Activated CD4-positive, alpha-beta T cell treated with anti-CD3 and anti-CD28 coated beads, Interleukin-2, amount 50 U/mL, for 48 hours (primary cell): Measurements from ENCODE around the gene PCIF1.
A peak's percentile ranks its signal among the peaks of the same experiment; 100 is the strongest.
"Not testable (repeated sequence)": the region's sequence is repeated elsewhere in the genome, so short reads cannot be mapped to it uniquely, and the experiment has no call there.

Source experiments
- DNase-seq, 2 experiments: peaks; one replicate each; pipeline ENCODE4 v3.0.0-alpha.2; 2020

Gene PCIF1

DNA sequence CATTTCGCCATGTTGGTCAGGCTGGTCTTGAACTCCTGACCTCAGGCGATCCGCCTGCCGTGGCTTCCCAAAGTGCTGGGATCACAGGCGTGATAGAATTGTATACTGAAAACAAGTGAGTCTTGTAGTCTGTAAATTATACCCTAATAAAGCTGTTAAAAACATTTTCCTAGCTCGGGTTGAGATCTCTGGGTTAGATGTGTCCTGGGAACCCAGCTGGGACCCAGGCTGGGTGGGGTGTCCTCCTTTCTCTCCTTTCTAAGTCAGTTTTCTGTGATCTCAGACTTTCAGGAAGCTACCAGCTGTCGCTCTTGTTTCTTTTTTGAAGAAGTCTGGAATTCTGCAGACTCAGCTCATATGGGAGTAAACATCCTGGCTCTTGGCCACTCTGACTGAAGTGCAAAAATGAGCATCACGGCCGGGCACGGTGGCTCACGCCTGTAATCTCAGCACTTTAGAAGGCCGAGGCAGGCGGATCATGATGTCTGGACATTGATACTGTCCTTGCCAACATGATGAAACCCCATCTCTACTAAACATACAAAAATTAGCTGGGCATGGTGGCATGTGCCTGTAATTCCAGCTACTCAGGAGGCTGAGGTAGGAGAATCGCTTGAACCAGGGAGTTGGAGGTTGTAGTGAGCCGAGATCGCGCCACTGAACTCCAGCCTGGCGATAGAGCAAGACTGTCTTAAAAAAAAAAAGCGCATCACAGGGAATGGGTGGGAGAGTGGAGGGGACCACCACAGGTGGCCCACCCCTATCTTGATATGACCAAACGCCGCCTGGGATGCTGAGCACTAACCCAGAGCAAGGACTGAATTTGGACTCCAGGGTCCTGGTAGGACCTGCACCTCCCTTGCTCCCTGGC lies 9.9 kb upstream of the PCIF1 start:
- no peak for DNase-seq

DNA sequence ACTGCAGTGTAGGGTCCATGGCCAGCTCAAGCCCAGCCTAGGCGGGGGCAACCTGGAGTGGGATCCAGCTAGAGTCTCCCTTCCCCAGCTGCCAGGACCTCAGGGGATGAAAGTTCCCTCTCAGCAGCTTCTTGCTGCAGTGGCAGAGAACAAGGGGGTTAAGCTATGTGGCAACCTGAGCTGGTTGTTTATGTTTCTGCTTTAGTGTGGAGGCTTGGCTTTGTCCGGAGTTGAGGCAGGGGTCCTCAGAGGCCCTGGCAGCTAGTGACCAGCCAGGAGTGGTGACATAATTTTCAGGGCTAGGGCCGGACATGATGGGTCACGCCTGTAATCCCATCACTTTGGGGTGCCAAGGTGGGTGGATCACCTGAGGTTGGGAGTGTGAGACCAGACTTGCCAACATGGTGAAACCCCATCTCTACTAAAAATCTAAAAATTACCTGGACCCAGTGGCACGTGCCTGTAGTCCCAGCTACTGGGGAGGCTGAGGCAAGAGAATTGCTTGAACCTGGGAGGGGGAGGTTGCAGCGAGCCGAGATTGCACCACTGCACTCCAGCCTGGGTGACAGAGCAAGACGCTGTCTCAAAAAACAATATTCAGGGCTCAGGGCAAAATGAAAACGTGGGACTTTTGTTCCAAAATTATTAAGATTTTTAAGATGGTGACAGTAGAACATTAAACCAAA lies 8.5 kb upstream of the PCIF1 start:
- DNase-seq = no peak

DNA sequence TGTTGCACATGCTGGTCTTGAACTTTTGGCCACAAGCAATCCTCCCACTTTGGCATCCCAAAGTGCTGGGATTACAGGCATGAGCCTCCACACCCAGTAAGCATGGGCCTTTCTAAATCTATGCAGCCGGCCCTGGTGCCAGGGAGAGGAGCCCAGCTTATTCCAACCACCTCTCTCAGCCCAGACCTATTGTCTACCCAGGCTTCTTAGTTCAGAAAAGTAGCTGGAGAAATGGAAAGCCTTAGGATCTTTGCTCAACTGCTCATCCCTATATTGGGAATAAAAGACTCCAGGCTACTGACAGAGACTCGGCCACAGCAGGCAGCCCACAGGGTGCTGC lies 7.8 kb upstream of the PCIF1 start:
- DNase-seq = no peak

DNA sequence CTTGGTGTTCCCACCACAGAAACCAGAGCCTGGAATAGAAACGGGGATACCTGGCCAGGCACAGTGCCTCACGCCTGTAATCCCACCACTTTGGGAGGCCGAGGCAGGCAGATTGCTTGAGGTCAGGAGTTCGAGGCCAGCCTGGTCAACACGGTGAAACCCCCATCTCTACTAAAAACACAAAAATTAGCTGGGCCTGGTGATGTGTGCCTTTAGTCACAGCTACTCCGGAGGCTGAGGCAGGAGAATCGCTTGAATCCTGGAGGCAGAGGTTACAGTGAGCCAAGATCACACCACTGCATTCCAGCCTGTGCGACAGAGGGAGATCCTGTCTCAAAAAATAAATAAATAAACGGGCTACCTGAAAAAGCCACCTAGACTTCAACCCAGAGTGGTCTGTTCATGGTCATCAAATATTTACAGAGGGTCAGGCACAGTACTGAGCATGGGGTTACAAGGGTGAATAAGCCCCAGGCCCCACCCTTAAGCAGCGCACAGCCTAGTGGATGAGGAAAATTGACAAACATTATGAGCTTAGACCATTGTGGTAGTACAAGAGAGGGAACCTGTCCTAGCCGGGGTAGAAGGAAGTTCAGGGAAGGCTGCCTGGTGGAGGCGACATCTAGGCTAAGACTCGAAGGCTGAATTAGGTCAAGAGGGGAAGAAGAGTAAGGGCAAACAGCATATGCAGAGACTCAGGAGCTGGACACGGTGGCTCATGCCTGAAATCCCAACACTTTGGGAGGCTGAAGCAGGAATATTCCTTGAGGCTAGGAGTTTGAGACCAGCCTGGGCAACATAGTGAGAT lies 7.2 kb upstream of the PCIF1 start:
- DNase-seq = no peak

DNA sequence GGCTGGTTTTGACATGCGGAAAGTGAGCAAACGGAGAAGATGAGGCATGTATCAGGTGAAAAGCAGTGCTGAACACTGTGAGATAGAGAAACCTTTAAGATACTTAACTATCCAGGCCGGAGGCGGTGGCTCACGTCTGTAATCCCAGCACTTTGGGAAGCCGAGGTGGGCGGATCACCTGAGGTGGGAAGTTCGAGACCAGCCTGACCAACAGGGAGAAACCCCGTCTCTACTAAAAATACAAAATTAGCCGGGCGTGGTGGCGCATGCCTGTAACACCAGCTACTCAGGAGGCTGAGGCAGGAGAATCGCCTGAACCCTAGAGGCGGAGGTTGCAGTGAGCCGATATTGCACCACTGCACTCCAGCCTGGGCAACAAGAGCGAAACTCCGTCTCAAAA lies 2.8 kb upstream of the PCIF1 start:
- not testable (repeated sequence) for DNase-seq

DNA sequence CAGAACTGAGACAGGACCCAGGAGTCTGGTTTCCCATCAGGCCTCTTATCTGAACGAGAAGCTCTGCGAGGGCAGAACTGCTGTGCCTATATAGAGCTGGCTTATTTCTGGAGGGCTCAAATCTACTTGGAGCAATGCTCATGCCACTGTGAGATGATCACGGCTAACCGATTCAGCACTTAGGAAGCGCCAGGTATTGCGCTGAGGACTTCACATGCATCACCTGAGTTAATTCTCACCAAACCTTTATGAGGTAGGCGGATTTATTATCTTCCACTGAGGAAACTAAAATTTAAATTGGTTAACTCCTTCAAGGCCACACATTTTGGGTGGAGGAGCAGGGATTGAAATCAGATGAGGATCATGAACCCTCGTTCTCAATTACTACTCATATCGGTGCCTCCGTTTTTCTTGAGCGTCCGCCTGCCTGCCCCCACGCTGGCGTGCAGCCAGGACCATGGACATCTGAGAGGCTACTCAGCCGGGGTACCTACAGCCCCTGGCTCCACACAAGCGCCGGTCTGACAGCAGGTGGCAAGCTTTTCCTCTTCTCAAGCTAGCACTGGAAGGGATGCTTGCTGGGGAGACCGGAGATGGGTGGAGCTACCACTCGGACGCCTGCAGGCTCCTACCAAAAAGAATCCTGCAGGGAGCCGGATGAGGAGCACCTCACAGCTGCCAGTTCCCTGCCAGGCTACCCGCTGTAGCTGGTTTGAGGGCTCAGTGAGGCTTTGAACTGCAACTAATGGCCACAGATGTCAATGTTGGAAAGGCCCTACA lies 1.0 kb upstream of the PCIF1 start:
- DNase-seq = peak; percentile 69 to 80

DNA sequence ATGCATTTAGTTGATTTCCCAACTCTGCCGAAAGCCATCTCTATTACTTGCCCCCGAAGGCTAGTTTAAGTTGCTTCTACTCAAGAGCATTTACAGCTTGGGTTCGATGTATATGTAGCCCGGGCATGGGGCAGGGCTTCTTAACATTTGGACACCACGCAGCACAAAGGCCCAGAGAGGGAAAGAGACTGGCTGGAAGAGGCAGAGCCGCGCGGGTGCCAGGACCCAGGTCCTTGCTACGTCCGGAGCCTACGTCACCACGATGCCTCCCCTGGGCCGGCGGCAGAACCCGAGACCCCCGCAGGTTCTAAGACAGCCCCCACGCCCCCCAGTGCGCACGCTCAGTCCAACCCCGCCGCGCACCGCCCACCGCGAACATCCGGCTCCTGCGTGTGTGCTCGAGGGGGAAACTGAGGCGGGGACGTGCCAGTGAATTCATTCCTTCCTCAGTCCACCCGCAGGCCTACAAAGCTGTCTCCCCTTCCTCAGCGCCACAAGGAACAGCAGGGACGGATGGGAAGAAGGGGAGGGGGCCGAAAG lies 367 bp upstream of the PCIF1 start:
- no peak for DNase-seq

DNA sequence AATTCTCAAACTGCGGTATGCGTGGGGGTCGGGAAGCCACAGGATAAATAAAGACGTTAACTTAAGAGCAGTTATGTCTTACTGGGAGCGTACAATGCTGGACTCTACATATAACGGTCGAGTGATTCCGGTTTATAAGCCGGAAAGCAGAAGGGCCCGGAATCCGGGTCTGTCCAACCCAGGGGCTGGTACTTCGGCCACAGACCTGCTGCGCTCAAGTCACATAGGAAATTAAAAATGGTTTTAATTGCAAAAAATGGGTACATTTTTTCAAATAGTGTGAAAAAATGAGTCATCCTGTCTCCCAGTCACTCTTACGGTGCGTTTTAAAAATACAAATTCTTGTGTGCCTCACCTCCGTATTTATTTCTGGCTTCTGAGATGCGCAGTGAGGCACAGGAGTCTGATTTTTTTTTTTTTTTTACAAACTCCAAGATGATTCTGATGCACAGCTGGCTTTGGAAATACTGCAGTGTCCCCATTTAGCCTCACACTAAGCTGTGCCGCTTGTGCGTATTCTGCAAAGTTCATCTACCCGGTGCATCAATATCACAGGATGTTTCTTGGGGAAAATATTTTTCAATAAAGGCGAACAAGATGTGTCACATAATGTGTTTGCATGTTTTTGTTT lies 1.0 kb downstream of the PCIF1 start:
- DNase-seq = no peak

DNA sequence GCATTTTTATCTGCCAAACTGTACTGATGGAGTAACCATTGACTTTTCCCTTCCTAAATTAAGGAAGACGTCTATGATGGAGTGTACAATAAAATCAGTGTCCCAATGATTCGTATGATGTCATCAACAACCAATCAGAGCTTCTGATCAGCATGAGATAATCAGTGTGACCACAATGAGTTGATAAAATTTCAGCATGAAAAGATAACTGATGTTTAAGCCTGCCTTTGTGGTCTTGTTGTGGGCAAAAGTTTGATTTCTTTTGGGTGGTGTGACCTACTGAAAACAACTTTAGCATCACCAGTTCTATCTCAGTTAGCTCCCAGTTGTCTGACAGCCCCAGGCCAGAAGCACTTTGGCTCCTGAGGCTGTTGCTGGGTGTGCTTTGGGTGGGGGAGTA lies 3.3 kb downstream of the PCIF1 start:
- DNase-seq = no peak

DNA sequence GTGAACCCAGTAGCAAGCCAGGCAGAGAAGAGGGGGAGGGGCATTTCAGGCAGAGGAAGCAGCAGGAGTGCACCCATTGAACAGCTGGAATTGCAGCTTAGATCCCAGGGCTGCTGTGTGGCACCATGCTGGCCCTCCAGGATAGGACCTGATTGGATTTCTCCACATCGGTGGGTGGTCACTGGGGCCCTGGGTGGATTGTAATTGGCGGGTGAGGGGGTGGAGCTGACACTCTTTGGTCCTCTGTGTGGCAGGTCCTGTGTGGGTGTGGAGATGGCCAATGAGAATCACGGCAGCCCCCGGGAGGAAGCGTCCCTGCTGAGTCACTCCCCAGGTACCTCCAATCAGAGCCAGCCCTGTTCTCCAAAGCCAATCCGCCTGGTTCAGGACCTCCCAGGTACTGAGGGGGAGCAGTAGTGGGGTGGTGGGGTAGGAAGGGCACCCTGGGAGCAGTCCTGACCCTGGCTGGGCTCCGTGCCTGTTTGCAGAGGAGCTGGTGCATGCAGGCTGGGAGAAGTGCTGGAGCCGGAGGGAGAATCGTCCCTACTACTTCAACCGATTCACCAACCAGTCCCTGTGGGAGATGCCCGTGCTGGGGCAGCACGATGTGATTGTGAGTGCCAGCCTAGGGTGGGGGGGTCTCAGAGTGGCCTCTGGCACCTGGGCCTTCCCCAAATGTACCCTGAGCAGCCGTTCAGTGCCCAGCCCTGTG lies 4.4 kb downstream of the PCIF1 start:
- DNase-seq = no peak

DNA sequence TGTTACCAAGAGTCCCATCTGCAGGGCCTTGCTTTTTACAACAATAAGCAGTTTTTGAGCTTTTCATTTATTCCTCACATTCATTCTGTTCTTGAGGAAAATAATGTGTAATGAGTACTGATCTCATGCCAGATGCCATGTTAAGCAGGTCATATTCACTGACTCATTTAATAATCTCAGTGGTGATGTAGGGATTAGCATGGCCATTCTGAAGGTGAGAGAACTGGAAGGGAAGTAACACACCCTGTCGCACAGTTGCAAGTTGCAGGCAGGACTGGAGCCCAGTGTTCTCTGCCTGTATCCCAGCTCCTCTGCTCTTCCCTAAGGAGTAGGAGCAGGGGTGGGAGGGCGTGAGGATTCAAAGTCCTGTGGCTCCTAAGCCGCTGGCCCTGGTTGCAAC lies 5.6 kb downstream of the PCIF1 start:
- DNase-seq = no peak

DNA sequence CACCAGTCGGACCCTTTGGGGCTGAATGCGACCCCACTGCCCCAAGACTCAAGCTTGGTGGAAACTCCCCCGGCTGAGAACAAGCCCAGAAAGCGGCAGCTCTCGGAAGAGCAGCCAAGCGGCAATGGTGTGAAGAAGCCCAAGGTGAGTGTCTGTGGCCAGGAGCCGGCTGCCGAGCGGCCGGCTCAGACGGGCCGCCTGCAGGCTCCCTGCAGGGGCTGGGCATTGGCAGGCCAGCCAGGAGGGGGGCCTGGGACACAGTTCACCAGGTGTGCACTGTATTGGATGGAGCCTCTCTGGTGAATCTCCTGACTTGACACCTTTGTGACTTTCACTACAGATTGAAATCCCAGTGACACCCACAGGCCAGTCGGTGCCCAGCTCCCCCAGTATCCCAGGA lies 6.0 kb downstream of the PCIF1 start:
- DNase-seq = no peak

DNA sequence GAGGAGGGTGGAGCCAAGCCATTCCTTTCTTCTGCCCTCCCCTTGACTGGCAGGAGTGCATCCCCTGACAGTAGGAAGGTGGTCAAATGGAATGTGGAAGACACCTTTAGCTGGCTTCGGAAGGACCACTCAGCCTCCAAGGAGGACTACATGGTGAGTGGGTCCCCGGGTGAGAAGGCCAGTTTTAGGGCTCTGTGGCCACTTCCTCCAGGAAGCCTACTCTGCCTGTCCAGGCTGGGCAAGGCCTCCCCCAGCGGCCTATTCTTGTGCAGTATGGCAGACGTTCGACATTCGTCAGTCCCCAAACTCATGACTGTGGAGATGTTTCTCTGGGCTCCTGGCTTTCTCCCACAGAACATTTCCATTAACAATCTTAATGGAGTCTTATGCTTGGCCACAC lies 9.1 kb downstream of the PCIF1 start:
- DNase-seq = no peak

DNA sequence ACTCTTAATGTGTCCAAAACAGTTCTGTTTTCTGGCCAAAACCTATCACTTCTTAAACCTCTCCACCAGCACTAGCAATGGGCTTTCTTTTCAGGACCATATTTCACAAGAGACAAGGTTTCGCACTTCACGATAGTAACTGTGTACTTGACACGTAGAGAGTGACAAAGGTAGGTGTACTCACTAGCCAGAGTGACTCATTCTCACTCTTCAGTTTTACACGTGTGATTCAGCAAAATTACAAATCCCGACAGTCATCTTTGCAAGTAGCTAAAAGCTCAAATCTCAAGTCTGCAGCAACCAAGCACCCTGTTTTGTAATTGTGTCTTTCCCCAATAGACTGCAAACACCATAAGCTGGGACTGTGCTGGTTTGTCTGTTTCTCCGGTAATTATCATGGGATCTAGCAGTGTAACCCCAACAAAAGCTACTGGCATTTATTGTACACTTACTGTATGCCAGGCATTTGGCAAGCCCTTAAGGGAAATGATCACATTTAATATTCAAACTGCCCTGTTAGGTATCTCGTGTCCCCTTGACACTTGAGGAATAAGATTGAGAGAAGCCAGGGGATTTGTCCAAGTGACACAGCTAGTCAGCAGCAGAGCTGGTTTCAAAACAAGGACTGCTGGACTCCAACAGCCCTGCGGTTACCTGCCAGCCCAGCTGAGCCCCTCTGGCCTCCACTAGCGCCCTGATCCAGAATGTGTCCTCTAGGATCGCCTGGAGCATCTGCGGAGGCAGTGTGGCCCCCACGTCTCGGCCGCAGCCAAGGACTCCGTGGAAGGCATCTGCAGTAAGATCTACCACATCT lies 9.9 kb downstream of the PCIF1 start:
- no peak for DNase-seq

DNA sequence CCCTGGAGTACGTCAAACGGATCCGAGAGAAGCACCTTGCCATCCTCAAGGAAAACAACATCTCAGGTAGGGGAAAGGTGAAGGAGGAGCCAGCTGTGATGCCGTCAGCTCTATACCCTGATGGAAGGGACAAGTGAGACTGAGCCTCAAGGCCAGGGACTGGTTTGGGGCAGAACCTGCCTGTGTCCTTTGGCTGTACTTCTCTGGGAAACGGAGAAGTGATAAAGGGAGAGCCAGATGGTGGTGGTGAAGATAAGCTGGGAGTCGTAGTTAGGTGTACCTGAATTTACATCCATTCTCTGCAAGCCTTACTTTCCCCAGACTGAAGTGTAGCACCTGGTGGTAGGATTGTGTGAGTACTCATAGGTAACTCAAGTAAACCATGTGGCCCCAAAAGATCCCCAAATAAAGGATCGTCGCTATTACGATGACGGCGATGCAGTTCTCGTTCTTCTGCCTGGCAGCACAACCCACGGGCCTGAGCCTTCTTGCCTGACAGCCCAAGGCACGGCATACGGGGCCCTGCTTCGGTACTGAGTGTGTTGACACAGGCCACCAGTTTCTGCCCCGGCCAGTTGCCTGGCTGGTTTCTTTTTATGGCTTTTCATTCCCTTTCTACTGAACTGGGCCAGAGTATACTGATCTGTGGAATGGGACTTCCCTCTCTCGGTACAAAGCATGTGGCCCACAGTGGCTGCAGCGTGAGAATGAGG lies 10.6 kb downstream of the PCIF1 start:
- no peak for DNase-seq

DNA sequence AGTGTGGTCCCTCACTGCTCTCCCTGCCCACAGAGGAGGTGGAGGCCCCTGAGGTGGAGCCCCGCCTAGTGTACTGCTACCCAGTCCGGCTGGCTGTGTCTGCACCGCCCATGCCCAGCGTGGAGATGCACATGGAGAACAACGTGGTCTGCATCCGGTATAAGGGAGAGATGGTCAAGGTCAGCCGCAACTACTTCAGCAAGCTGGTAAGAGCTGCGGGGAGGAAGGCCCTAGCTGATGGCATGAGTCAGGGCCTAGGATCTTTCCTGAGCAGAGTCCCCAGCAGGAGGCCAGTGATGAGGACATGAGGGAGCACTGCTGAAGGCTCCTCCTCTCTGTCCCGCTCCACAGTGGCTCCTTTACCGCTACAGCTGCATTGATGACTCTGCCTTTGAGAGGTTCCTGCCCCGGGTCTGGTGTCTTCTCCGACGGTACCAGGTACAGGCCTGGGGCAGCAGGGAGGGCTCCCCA lies 11.2 kb downstream of the PCIF1 start:
- DNase-seq = no peak

DNA sequence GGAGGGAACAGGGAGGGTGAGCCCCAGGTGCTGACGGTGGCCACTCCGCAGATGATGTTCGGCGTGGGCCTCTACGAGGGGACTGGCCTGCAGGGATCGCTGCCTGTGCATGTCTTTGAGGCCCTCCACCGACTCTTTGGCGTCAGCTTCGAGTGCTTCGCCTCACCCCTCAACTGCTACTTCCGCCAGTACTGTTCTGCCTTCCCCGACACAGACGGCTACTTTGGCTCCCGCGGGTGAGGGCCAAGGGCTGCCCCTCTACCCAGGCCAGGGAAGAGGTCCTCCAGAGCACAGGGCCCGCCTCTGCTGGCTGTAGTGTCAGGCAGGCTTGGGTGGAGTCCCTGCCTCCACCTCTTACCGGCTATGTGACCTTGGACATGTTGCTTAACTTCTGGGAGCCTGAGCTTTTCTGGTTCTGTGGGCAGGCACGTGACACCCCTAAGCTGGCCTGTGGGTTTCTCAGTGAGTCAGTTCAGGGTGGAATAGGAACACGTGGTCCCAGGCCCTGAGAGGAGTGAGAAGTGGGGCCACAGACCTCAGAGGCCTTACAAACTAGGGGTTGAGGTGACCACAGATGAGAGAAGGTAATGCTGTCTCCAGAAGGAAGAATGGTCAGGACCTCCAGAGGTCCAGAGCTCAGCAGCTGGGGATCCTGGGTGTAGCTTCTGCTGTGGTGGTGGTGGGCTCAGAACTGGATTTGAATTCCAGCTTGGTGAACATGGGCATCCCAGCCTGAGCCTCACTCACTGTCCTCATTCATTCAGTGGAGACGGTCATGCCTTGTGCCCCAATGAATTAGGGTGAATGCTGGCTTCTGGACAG lies 11.9 kb downstream of the PCIF1 start:
- peak; percentile 49 to 52 for DNase-seq

DNA sequence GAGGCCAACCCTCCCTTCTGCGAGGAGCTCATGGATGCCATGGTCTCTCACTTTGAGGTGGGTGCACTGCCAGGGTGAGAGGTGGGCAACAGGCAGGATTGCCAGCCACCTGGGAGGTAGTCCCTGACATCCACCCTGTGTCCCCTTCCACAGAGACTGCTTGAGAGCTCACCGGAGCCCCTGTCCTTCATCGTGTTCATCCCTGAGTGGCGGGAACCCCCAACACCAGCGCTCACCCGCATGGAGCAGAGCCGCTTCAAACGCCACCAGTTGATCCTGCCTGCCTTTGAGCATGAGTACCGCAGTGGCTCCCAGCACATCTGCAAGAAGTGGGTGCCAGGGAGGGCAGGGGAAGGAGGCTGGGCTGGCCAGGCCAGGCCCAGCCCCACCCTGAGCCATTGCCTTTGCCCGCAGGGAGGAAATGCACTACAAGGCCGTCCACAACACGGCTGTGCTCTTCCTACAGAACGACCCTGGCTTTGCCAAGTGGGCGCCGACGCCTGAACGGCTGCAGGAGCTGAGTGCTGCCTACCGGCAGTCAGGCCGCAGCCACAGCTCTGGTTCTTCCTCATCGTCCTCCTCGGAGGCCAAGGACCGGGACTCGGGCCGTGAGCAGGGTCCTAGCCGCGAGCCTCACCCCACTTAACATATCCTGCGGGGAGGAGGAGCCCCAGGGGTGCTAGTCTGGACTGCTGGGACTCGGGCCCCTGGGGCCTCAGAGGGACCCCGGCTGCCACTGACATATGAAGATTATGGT lies 12.8 kb downstream of the PCIF1 start:
- DNase-seq = no peak
